Activated CD8-positive, alpha-beta memory T cell treated with anti-CD3 and anti-CD28 coated beads, Interleukin-2, amount 10 ng/mL, durations not matched to agents 7 days and 5 days (primary cell): ENCODE results near the gene ROGDI. TPM values are rescaled to one million over a fixed set of nuclear protein-coding genes. Genes with fewer than 3 reads are reported as not detected.
A peak's percentile ranks its signal among the peaks of the same experiment; 100 is the strongest.

Experiments
- ATAC-seq: fragments of 150-1000 bp; cut with Tn5 transposase; one replicate; pipeline ENCODE4 v1.10.0; 2021; ENCODE audit warnings: moderate library complexity
- CTCF ChIA-PET: fragments of 350-600 bp; sonication (Branson Sonifier 250); formaldehyde crosslinking; loops from one replicate; lab custom pipeline; 2021; ENCODE audit warnings: antibody characterized with exemption; lab: Charles Lee
- DNase-seq: peaks from one replicate; pipeline ENCODE4 v3.0.0-alpha.2; 2020
- H3K27ac Mint-ChIP-seq: one replicate; pipeline ENCODE4 v1.8.0; 2021; ENCODE audit warnings: mild to moderate bottlenecking, mixed read lengths
- H3K27me3 Mint-ChIP-seq: one replicate; pipeline ENCODE4 v1.8.0; 2021; ENCODE audit warnings: mixed read lengths
- H3K36me3 Mint-ChIP-seq: one replicate; pipeline ENCODE4 v1.8.0; 2021; ENCODE audit warnings: mild to moderate bottlenecking, mixed read lengths
- H3K4me1 Mint-ChIP-seq: one replicate; pipeline ENCODE4 v1.8.0; 2021; ENCODE audit warnings: mixed read lengths
- H3K4me3 Mint-ChIP-seq: one replicate; pipeline ENCODE4 v1.8.0; 2021; ENCODE audit warnings: mild to moderate bottlenecking, moderate library complexity, mixed read lengths
- H3K9me3 Mint-ChIP-seq: one replicate; pipeline ENCODE4 v1.8.0; 2022; ENCODE audit warnings: low read depth, mixed read lengths
- total RNA-seq, 2 experiments: library from RNA; stranded (reverse); gene quantifications; one replicate each; pipeline ENCODE4 v1.2.3, GENCODE V29; 2021

The ROGDI gene
- 1 to 10 TPM; 5.3 to 7.9 TPM for total RNA-seq

GRCh38 chr16:4801962-4802658, at the start of gene ROGDI:
ROGDI (minus strand) TSS chr16:4802633; CDS start chr16:4802571, 62 bp downstream.
- H3K4me1 Mint-ChIP-seq = peaks cover 10% of the 10 kb centered on the region
- no peaks in the 10 kb centered on the region for H3K27me3 Mint-ChIP-seq
- peak within 1 kb of the TSS; percentile 72 for H3K27ac Mint-ChIP-seq
- no peaks in the 10 kb centered on the region for H3K9me3 Mint-ChIP-seq
- ATAC-seq = peak; percentile 59
- peak; percentile 85 for DNase-seq
- H3K36me3 Mint-ChIP-seq = peaks cover 4% of the 10 kb centered on the region
- CTCF ChIA-PET = interaction anchor here (0.8 to 2.7 kb wide), 5 partner anchors 10 to 154 kb away, joined by 3 to 12 read pairs (median 3); no protein-coding TSS in a partner anchor
- peak within 1 kb of the TSS; percentile 77 for H3K4me3 Mint-ChIP-seq

GRCh38 chr16:4850211-4850610, 47.8 kb upstream of the ROGDI start:
- Mint-ChIP-seq H3K36me3 (peaks cover 21% of the 10 kb centered on the region), H3K9me3 (no peaks in the 10 kb centered on the region), H3K4me3 (peak overlapping the region; percentile 26), H3K4me1 (peaks cover 49% of the 10 kb centered on the region), H3K27me3 (no peaks in the 10 kb centered on the region), H3K27ac (no peak overlapping the region)
- DNase-seq = no peak
- CTCF ChIA-PET = no interaction called here
- ATAC-seq = no peak

GRCh38 chr16:4847774-4848587, 45.5 kb upstream of the ROGDI start:
- H3K36me3 Mint-ChIP-seq = peaks cover 24% of the 10 kb centered on the region
- DNase-seq (peak; percentile 55), ATAC-seq (peak; percentile 11)
- peak overlapping the region; percentile 81 for H3K27ac Mint-ChIP-seq
- H3K4me1 Mint-ChIP-seq = peaks cover 54% of the 10 kb centered on the region
- peak overlapping the region; percentile 83 for H3K4me3 Mint-ChIP-seq
- H3K27me3 Mint-ChIP-seq = no peaks in the 10 kb centered on the region
- no peaks in the 10 kb centered on the region for H3K9me3 Mint-ChIP-seq
- CTCF ChIA-PET = interaction anchor here (0.6 kb wide), 1 partner anchor 481 kb away, joined by 3 read pairs; no protein-coding TSS in a partner anchor

GRCh38 chr16:4846901-4847773, 44.7 kb upstream of the ROGDI start, which contains the start of the genes GLYR1 and UBN1:
GLYR1 (minus strand) TSS chr16:4847288; CDS start chr16:4847265, 23 bp downstream.
UBN1 (plus strand) TSS chr16:4847481; CDS start chr16:4852918, 5,437 bp downstream.
- Mint-ChIP-seq H3K9me3 (no peaks in the 10 kb centered on the region), H3K4me3 (peak within 1 kb of the TSS; percentile 87), H3K4me1 (peaks cover 52% of the 10 kb centered on the region), H3K27me3 (no peaks in the 10 kb centered on the region), H3K36me3 (peaks cover 22% of the 10 kb centered on the region), H3K27ac (peak within 1 kb of the TSS; percentile 87)
- ATAC-seq (peak; percentile 90), DNase-seq (peak; percentile 100)
- CTCF ChIA-PET = interaction anchor here (0.6 to 1.3 kb wide), 2 partner anchors 9 to 481 kb away, joined by 3 to 4 read pairs; no protein-coding TSS in a partner anchor

- CTCF ChIA-PET = interaction anchor here (1.3 kb wide), 1 partner anchor 9 kb away, joined by 4 read pairs; no protein-coding TSS in a partner anchor
- Mint-ChIP-seq H3K27ac (peak overlapping the region; percentile 87), H3K4me3 (peak overlapping the region; percentile 87), H3K9me3 (no peaks in the 10 kb centered on the region), H3K4me1 (peaks cover 49% of the 10 kb centered on the region), H3K27me3 (no peaks in the 10 kb centered on the region), H3K36me3 (peaks cover 27% of the 10 kb centered on the region)
- DNase-seq (peak; percentile 56), ATAC-seq (no peak)
Measured at GRCh38 chr16:4846503-4846900, 44.1 kb upstream of the ROGDI start.

GRCh38 chr16:4840984-4841383, 38.6 kb upstream of the ROGDI start:
- CTCF ChIA-PET = no interaction called here

GRCh38 chr16:4839942-4840341, 37.5 kb upstream of the ROGDI start:
- CTCF ChIA-PET = no interaction called here
- H3K4me1 Mint-ChIP-seq = peaks cover 7% of the 10 kb centered on the region
- ATAC-seq (no peak), DNase-seq (no peak)
- no peak overlapping the region for H3K4me3 Mint-ChIP-seq
- no peaks in the 10 kb centered on the region for H3K9me3 Mint-ChIP-seq
- no peaks in the 10 kb centered on the region for H3K27me3 Mint-ChIP-seq
- H3K36me3 Mint-ChIP-seq = peaks cover 54% of the 10 kb centered on the region
- H3K27ac Mint-ChIP-seq = peak overlapping the region; percentile 3

More at GRCh38 chr16:4840984-4841383, 38.6 kb upstream of the ROGDI start:
- Mint-ChIP-seq H3K9me3 (no peaks in the 10 kb centered on the region), H3K27ac (peak overlapping the region; percentile 4), H3K4me1 (peaks cover 16% of the 10 kb centered on the region), H3K27me3 (no peaks in the 10 kb centered on the region), H3K36me3 (peaks cover 58% of the 10 kb centered on the region), H3K4me3 (no peak overlapping the region)
- no peak for DNase-seq
- ATAC-seq = no peak

GRCh38 chr16:4837733-4838501, 35.5 kb upstream of the ROGDI start:
- Mint-ChIP-seq H3K4me3 (no peak overlapping the region), H3K36me3 (peaks cover 44% of the 10 kb centered on the region), H3K27me3 (no peaks in the 10 kb centered on the region), H3K9me3 (no peaks in the 10 kb centered on the region), H3K4me1 (peaks cover 14% of the 10 kb centered on the region), H3K27ac (no peak overlapping the region)
- no peak for DNase-seq
- CTCF ChIA-PET = interaction anchor here (1.5 kb wide), 1 partner anchor 9 kb away, joined by 4 read pairs; the partner anchor contains the start of genes GLYR1 and UBN1
- no peak for ATAC-seq

GRCh38 chr16:4836727-4837126, 34.3 kb upstream of the ROGDI start:
- H3K4me1 Mint-ChIP-seq = peaks cover 14% of the 10 kb centered on the region
- H3K9me3 Mint-ChIP-seq = no peaks in the 10 kb centered on the region
- H3K36me3 Mint-ChIP-seq = peaks cover 48% of the 10 kb centered on the region
- ATAC-seq (no peak), DNase-seq (no peak)
- CTCF ChIA-PET = no interaction called here
- no peaks in the 10 kb centered on the region for H3K27me3 Mint-ChIP-seq
- H3K27ac Mint-ChIP-seq = no peak overlapping the region
- H3K4me3 Mint-ChIP-seq = no peak overlapping the region

GRCh38 chr16:4833584-4833983, 31.2 kb upstream of the ROGDI start:
- CTCF ChIA-PET = interaction anchor here (0.6 to 1.1 kb wide), 3 partner anchors 9 to 101 kb away, joined by 3 to 5 read pairs (median 3); no protein-coding TSS in a partner anchor
- ATAC-seq = no peak
- Mint-ChIP-seq H3K36me3 (peaks cover 47% of the 10 kb centered on the region), H3K27me3 (no peaks in the 10 kb centered on the region), H3K9me3 (no peaks in the 10 kb centered on the region), H3K27ac (no peak overlapping the region), H3K4me3 (no peak overlapping the region), H3K4me1 (peaks cover 10% of the 10 kb centered on the region)
- DNase-seq = no peak

GRCh38 chr16:4832698-4833343, 30.4 kb upstream of the ROGDI start:
- H3K27me3 Mint-ChIP-seq = no peaks in the 10 kb centered on the region
- no peak for DNase-seq
- peaks cover 45% of the 10 kb centered on the region for H3K36me3 Mint-ChIP-seq
- ATAC-seq = no peak
- H3K4me1 Mint-ChIP-seq = peaks cover 10% of the 10 kb centered on the region
- no peaks in the 10 kb centered on the region for H3K9me3 Mint-ChIP-seq
- CTCF ChIA-PET = no interaction called here
- no peak overlapping the region for H3K4me3 Mint-ChIP-seq
- no peak overlapping the region for H3K27ac Mint-ChIP-seq
